ENCODE results near the gene NUDT5. TPM values are rescaled to one million over a fixed set of nuclear protein-coding genes. Genes with fewer than 3 reads are reported as not detected.

NUDT5 gene
- total and polyA plus RNA-seq, 2 experiments from 2014 or later, result 33.2 to 107 TPM

DNA sequence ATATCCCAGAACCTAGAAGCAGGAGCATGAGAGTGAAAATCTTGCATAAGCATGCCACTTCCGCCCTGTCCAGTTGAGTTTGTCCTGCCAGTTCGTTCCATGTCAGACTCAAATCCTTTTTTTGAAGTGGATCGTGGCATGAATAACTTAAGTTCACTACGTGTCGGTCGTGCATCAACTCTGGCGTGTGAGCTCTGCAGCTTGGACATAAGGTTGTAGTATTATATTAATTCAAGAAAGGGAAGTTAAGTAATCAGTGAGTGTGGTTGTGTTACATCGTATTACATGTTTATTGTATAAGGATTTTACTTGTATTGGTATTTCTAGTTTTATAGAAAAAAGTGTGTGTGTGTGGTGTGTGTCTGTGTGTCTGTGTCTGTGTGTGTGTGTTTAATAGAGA, 23.3 kb upstream of the NUDT5 start:
- in situ Hi-C loops (cut with MboI), result no loop called here
- Histone ChIP-seq H3K27ac (no peak overlapping the region), H3K4me1 (ENCODE audit: insufficient read depth) (peaks cover 27% of the 10 kb centered on the region), H4K20me1 (ENCODE audit: insufficient read depth) (no peaks in the 10 kb centered on the region), H3K4me3 (no peak overlapping the region), H3K9me2 (ENCODE audit: insufficient read depth) (no peaks in the 10 kb centered on the region), H3K4me2 (ENCODE audit: unreplicated experiment) (no peak overlapping the region), H3F3A (ENCODE audit: insufficient read depth) (peaks cover 21% of the 10 kb centered on the region), H3K27me3 (replicated peaks; ENCODE audit: insufficient read depth) (no peaks in the 10 kb centered on the region), H3K9ac (no peak overlapping the region), H3K79me2 (ENCODE audit: insufficient read depth) (peaks cover 48% of the 10 kb centered on the region), H3K9me3 (ENCODE audit: low read depth) (no peaks in the 10 kb centered on the region), H3K36me3 (ENCODE audit: low read depth) (peaks cover 27% of the 10 kb centered on the region), H2AFZ (no peak overlapping the region)
- DNase-seq, result no peak
- TF ChIP-seq EZH2 (IDR thresholded peaks at IDR 0.05; ENCODE audit: insufficient read depth, poor library complexity, severe bottlenecking) (no peak), EZH2phosphoT487 (IDR thresholded peaks at IDR 0.05; ENCODE audit: insufficient read depth, low read depth) (no peak)
- WGBS, 2 experiments (ENCODE audit: low coverage in 1 of 2, low lambda C conversion rate in 2 of 2, missing lambda C conversion rate in 2 of 2), result 94 to 96% methylated on average over 8 of the region's 8 CpGs

DNA sequence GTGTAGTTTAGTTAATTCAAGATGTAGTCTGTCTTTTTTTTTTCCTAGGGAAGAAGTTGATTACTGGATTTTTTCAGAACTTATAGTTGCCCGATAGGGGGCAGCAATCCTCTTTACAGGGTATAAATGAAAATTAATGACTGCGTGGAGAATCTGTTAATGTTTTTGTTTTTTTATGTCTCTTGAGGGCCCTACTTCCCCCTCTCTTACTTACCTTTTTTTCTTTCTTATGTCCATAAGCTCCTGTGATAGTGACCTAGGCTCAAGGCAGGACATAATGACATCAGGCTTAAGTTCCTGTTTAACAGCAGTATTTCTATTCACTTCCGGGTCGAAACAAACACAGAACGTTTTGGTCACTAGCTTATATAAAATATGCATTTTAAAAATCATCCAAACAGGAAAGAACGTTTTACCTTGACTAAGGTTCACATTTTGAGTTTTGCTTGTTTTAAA, 19.1 kb upstream of the NUDT5 start:
- Histone ChIP-seq H3K4me3 (no peak overlapping the region), H3K9ac (peak overlapping the region; percentile 41), H2AFZ (no peak overlapping the region), H3K36me3 (ENCODE audit: low read depth) (peaks cover 34% of the 10 kb centered on the region), H3F3A (ENCODE audit: insufficient read depth) (peaks cover 27% of the 10 kb centered on the region), H3K4me2 (ENCODE audit: unreplicated experiment) (peak overlapping the region; percentile 15), H3K79me2 (ENCODE audit: insufficient read depth) (peaks cover 28% of the 10 kb centered on the region), H3K9me3 (ENCODE audit: low read depth) (no peaks in the 10 kb centered on the region), H3K9me2 (ENCODE audit: insufficient read depth) (no peaks in the 10 kb centered on the region), H4K20me1 (ENCODE audit: insufficient read depth) (no peaks in the 10 kb centered on the region), H3K4me1 (ENCODE audit: insufficient read depth) (peaks cover 15% of the 10 kb centered on the region), H3K27me3 (replicated peaks; ENCODE audit: insufficient read depth) (no peaks in the 10 kb centered on the region), H3K27ac (0 out of 2 replicates have a peak overlapping the region, but pooled peaks have one; percentile 37)
- WGBS, 2 experiments (ENCODE audit: low coverage in 1 of 2, low lambda C conversion rate in 2 of 2, missing lambda C conversion rate in 2 of 2), result 34% methylated on average over 6 of the region's 6 CpGs
- peak; percentile 81 for DNase-seq
- TF ChIP-seq EZH2phosphoT487 (IDR thresholded peaks at IDR 0.05; ENCODE audit: insufficient read depth, low read depth) (no peak), EZH2 (IDR thresholded peaks at IDR 0.05; ENCODE audit: insufficient read depth, poor library complexity, severe bottlenecking) (no peak)
- in situ Hi-C loops (cut with MboI), result no loop called here

GRCh38 chr10:12214093-12214492, 18.4 kb upstream of the NUDT5 start:
- H3K4me3 ChIP-seq, result no peak overlapping the region
- in situ Hi-C loops (cut with MboI), result no loop called here

GRCh38 chr10:12213621-12214020, 17.9 kb upstream of the NUDT5 start:
- H3K9me2 ChIP-seq (ENCODE audit: insufficient read depth), result no peaks in the 10 kb centered on the region
- no peaks in the 10 kb centered on the region for H4K20me1 ChIP-seq (ENCODE audit: insufficient read depth)
- no peaks in the 10 kb centered on the region for H3K27me3 ChIP-seq (replicated peaks; ENCODE audit: insufficient read depth)
- H3K4me3 ChIP-seq, result no peak overlapping the region
- DNase-seq, result no peak
- H3K4me2 ChIP-seq (ENCODE audit: unreplicated experiment), result no peak overlapping the region
- 52 to 53% methylated on average over 3 of the region's 3 CpGs for whole genome bisulfite sequencing, 2 experiments (ENCODE audit: low coverage in 1 of 2, low lambda C conversion rate in 2 of 2, missing lambda C conversion rate in 2 of 2)
- no peak overlapping the region for H3K9ac ChIP-seq
- peaks cover 15% of the 10 kb centered on the region for H3K4me1 ChIP-seq (ENCODE audit: insufficient read depth)
- H3K9me3 ChIP-seq (ENCODE audit: low read depth), result no peaks in the 10 kb centered on the region
- peaks cover 25% of the 10 kb centered on the region for H3F3A ChIP-seq (ENCODE audit: insufficient read depth)
- TF ChIP-seq EZH2 (IDR thresholded peaks at IDR 0.05; ENCODE audit: insufficient read depth, poor library complexity, severe bottlenecking) (no peak), EZH2phosphoT487 (IDR thresholded peaks at IDR 0.05; ENCODE audit: insufficient read depth, low read depth) (no peak)
- peaks cover 30% of the 10 kb centered on the region for H3K79me2 ChIP-seq (ENCODE audit: insufficient read depth)
- H2AFZ ChIP-seq, result no peak overlapping the region
- H3K36me3 ChIP-seq (ENCODE audit: low read depth), result peaks cover 26% of the 10 kb centered on the region
- H3K27ac ChIP-seq, result peak overlapping the region; percentile 37; the same call in 1 of the 2 replicates
- in situ Hi-C loops (cut with MboI), result no loop called here

More at GRCh38 chr10:12214093-12214492, 18.4 kb upstream of the NUDT5 start:
- H3K79me2 ChIP-seq (ENCODE audit: insufficient read depth), result peaks cover 31% of the 10 kb centered on the region
- H3K4me1 ChIP-seq (ENCODE audit: insufficient read depth), result peaks cover 15% of the 10 kb centered on the region
- TF ChIP-seq EZH2 (IDR thresholded peaks at IDR 0.05; ENCODE audit: insufficient read depth, poor library complexity, severe bottlenecking), result no peak
- TF ChIP-seq EZH2phosphoT487 (IDR thresholded peaks at IDR 0.05; ENCODE audit: insufficient read depth, low read depth), result no peak
- no peaks in the 10 kb centered on the region for H4K20me1 ChIP-seq (ENCODE audit: insufficient read depth)
- H3K27me3 ChIP-seq (replicated peaks; ENCODE audit: insufficient read depth), result no peaks in the 10 kb centered on the region
- peak overlapping the region; percentile 37 for H3K27ac ChIP-seq
- H2AFZ ChIP-seq, result no peak overlapping the region
- DNase-seq, result no peak
- no peaks in the 10 kb centered on the region for H3K9me2 ChIP-seq (ENCODE audit: insufficient read depth)
- H3K9me3 ChIP-seq (ENCODE audit: low read depth), result no peaks in the 10 kb centered on the region
- 8 to 14% methylated on average over 4 of the region's 4 CpGs for WGBS, 2 experiments (ENCODE audit: low coverage in 1 of 2, low lambda C conversion rate in 2 of 2, missing lambda C conversion rate in 2 of 2)
- H3K36me3 ChIP-seq (ENCODE audit: low read depth), result peaks cover 31% of the 10 kb centered on the region
- peak overlapping the region; percentile 15 for H3K4me2 ChIP-seq (ENCODE audit: unreplicated experiment)
- H3K9ac ChIP-seq, result peak overlapping the region; percentile 41
- peaks cover 25% of the 10 kb centered on the region for H3F3A ChIP-seq (ENCODE audit: insufficient read depth)

Measured in GM23248 (cell line).